ENCODE data around the gene ADAP1.

Gene ADAP1

DNA sequence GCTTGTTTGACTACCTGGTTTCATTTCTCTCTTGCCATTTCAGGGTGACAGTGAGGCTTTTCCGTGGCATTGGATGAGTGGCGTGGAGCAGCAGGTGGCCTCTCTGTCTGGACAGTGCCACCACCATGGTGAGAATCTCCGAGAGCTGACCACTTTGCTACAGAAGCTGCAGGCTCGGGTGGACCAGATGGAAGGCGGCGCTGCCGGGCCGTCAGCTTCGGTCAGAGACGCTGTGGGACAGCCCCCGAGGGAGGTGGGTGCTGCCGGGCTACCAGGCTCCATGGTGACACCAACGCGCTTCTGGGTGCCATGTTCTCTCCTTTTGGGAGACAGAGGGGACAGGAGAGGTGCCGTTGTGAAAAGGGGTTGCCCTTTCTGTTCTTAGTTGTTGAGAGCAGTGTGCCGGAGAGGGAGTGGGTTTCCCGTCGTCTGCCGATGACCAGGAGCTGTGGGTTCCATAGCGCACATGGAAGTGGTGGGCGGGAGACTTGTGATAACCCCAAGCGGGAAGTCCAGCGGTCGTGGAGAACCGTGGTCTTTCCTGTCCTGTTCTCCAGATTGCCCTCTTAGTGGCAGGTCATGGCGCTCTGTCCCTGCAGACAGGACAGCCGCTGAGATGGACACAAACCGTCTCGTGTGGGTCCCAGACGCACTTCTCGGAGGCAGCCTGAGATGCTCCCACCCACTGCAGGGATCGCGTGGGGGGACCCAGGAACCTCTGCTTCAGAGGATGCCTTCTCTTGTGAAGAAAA lies 100.9 kb downstream of the ADAP1 start:
- DNase-seq, result no peak

DNA sequence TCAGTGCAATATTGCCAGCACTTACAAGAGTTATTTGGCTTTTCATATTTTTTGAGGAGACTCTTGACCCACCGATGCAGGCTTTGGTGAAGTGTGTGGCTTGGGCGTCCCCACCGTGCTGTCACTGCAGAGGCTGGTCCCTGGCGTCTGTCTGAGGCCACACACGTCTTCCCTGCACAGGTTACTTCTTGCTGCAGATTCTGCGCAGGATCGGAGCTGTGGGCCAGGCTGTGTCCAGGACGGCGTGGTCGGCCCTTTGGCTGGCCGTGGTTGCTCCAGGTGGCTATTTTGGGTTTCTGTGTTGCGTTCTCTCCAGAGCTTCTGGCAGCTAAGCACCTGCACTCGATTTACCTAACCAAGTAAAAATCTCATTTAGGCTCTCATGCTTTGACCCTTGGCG lies 103.3 kb downstream of the ADAP1 start:
- DNase-seq, result no peak

DNA sequence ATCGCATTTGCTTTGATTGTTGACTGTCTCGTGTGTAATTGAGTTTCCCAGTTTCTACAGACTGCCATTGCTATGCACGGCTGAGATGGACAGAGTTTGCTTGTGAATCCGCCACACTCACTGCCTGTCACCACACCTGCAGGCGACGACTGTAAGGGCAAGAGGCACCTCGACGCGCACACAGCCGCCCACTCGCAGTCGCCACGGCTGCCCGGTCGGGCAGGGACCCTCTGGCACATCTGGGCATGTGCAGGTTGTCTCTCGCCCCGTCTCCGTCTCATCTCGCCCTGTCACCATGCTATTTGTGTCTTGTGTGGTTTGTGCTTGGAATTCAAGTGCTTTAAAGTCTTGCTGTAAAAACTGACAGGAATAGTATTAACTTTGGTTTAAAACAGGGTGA lies 104.7 kb downstream of the ADAP1 start:
- no peak for DNase-seq

DNA sequence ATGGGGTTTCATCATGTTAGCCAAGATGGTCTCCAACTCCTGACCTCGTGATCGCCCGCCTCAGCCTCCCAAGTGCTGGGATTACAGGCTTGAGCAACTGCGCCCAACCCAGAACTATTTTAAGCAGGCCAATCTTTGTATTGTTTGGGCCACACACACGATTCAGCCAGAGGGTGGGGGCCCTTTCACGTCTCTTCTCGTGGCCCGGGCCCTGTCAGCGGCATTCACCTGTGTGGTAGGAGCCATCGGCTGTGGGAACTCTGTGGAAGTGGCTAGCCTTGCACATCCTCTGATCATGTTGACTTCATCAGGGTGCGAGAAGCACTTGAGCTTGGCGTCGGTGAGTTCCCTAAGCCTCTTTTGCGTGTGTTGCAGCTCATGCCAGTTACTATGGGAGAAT lies 105.3 kb downstream of the ADAP1 start:
- DNase-seq, result no peak
